ENCODE data around the gene FOSL2.

Gene FOSL2

DNA sequence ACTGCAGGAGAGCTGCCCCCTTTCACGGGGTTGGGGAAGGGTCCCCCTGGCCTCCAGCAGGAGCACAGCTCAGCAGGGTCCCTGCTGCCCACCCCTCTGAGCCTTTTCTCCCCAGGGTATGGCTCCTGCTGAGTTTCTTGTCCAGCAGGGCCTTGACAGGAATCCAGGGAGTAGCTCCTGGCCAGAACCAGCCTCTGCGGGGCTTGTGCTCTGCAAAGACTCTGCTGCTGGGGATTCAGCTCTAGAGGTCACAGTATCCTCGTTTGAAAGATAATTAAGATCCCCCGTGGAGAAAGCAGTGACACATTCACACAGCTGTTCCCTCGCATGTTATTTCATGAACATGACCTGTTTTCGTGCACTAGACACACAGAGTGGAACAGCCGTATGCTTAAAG lies 21.2 kb downstream of the FOSL2 start:
- TF ChIP-seq, protein P1, sequence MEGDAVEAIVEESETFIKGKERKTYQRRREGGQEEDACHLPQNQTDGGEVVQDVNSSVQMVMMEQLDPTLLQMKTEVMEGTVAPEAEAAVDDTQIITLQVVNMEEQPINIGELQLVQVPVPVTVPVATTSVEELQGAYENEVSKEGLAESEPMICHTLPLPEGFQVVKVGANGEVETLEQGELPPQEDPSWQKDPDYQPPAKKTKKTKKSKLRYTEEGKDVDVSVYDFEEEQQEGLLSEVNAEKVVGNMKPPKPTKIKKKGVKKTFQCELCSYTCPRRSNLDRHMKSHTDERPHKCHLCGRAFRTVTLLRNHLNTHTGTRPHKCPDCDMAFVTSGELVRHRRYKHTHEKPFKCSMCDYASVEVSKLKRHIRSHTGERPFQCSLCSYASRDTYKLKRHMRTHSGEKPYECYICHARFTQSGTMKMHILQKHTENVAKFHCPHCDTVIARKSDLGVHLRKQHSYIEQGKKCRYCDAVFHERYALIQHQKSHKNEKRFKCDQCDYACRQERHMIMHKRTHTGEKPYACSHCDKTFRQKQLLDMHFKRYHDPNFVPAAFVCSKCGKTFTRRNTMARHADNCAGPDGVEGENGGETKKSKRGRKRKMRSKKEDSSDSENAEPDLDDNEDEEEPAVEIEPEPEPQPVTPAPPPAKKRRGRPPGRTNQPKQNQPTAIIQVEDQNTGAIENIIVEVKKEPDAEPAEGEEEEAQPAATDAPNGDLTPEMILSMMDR (conservative IDR thresholded peaks at IDR 0.05; ENCODE audit: low read depth, low read length) = no peak
- no peak for DNase-seq (ENCODE audit: low read depth)
- no peak overlapping the region for H3K4me3 ChIP-seq (ENCODE audit: low read length)

DNA sequence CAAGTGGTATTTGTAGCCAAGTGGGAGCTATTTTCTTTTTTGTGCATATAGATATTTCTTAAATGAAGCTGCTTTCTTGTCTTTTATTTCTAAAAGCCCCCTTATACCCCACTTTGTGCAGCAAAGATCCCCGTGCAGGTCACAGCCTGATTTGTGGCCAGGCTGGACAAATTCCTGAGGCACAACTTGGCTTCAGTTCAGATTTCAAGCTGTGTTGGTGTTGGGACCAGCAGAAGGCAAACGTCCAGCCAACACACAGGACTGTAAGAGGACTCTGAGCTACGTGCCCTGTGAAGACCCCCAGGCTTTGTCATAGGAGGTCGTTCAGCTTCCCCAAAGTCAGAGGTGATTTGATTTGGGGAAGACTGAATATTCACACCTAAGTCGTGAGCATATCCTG lies 21.9 kb downstream of the FOSL2 start:
- no peak overlapping the region for H3K4me3 ChIP-seq (ENCODE audit: low read length)
- no peak for DNase-seq (ENCODE audit: low read depth)
- TF ChIP-seq, protein P1 (conservative IDR thresholded peaks at IDR 0.05; ENCODE audit: low read depth, low read length) = no peak

DNA sequence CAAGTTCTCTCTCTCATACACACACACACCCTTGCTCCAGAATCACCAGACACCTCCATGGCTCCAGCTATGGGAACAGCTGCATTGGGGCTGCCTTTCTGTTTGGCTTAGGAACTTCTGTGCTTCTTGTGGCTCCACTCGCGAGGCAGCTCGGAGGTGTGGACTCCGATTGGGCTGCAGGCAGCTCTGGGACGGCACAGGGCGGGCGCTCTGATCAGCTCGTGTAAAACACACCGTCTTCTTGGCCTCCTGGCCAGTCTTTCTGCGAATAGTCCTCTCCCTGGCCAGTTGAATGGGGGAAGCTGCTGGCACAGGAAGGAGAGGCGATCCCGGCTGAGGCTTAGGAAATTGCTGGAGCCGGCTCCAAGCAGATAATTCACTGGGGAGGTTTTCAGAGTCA lies 22.4 kb downstream of the FOSL2 start:
- H3K4me3 ChIP-seq (ENCODE audit: low read length) = no peak overlapping the region
- TF ChIP-seq, protein P1 (conservative IDR thresholded peaks at IDR 0.05; ENCODE audit: low read depth, low read length) = no peak
- DNase-seq (ENCODE audit: low read depth) = no peak

DNA sequence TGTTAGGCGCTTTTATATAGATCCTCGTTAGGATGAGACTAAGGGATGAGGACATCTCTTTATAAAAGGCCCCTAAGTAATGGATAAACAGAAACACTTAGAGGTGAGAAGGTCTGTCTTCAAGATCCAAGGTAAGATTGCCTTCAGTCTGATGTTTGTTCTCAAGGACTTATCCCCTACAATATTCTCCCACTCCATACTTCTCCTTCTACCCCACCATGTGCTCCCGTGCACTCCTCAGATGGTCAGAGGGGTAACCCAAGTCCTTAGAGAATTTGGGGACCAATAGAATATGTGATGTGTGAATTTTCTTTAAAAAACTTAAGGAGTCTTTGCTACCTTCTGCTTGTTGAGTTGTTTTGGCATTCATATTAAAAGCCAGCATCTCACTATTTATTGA lies 23.1 kb downstream of the FOSL2 start:
- H3K4me3 ChIP-seq (ENCODE audit: low read length) = no peak overlapping the region
- TF ChIP-seq, protein P1 (conservative IDR thresholded peaks at IDR 0.05; ENCODE audit: low read depth, low read length) = no peak
- DNase-seq (ENCODE audit: low read depth) = no peak

DNA sequence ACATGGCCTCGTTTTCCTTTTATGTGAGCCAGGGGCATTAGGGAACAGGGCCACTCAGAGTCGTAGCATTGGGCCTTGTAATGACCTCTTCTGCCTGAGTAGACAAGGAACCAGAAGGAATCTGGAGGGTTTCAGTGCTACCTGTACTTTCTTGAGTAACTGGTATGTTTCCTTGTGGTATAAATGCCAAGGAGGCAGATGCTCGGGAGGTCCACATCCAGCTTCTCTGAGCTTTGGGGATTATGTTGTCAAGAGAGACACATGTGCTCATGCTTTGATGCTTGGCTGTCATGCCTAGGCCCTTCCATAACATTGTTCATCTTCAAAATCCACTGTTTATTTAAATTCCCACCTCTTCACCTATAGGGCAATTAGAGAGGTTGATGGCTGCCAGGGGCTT lies 26.3 kb downstream of the FOSL2 start:
- DNase-seq (ENCODE audit: low read depth) = no peak
- no peak overlapping the region for H3K4me3 ChIP-seq (ENCODE audit: low read length)
- TF ChIP-seq, protein P1 (conservative IDR thresholded peaks at IDR 0.05; ENCODE audit: low read depth, low read length) = no peak

DNA sequence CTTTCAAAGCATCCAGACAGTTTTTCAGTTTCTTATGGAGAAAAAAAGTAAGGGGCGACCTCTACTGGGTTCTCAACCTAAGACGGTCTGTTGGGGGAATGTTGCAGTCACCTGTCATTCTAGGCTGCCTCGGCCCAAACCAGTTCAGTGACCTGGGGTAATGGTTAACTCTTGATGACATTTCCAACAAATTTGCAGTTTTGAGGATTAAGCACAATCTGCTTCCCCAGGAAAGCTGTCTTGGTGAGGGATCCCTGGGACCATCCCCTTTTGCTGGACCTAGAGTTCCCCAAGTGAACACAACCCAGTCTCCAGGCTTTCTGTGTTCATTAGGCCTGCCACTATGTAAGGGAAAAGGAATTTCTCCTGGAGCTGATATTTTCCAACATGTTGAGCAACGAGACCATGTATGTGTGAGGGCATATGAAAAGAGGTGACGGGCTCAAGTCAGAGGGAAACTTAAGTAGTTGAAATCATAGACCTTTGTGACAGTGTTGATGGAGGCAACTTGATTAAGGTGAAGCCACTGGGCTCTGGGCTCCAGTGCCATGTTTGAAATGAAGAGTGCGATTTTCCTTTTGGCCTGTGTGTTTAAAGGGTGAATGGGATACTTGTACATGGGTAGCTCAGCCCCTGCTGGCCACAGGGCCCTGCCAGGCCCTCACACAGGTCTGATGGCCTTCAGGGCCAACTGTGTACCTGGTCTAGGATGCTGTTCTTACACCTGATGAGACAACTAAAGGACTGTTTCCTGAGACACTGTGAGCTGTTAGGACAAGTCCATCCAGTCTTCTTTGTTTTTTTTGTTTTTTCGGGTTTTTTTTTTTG lies 27.0 kb downstream of the FOSL2 start:
- no peak overlapping the region for H3K4me3 ChIP-seq (ENCODE audit: low read length)
- DNase-seq (ENCODE audit: low read depth) = no peak
- TF ChIP-seq, protein P1 (conservative IDR thresholded peaks at IDR 0.05; ENCODE audit: low read depth, low read length) = peak; percentile 9

DNA sequence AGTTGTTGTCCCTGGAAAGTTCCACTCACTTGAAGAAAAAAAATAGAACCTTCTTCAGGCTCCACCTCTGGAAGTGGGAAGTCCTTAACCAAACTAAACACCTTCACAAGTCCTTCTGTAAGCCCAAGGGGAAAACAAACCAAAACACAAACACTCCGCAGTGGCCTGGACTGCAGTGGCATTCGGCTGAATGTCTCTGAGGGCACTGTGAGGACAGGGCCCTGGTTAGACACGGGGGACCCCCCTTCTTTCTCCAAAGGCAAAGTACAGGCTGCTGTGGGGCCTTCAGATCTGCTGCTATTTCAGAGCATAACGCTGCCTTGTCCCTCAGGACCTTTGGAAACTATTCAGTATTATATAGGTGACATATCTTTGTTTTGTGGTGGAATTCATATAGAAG lies 28.1 kb downstream of the FOSL2 start:
- TF ChIP-seq, protein P1 (conservative IDR thresholded peaks at IDR 0.05; ENCODE audit: low read depth, low read length) = no peak
- DNase-seq (ENCODE audit: low read depth) = no peak
- no peak overlapping the region for H3K4me3 ChIP-seq (ENCODE audit: low read length)
